Activated CD8-positive, alpha-beta memory T cell treated with anti-CD3 and anti-CD28 coated beads for 4 hours (primary cell): ENCODE data around the gene PUSL1.
"Not testable (repeated sequence)": the region's sequence is repeated elsewhere in the genome, so short reads cannot be mapped to it uniquely, and the experiment has no call there.

Source experiments
- DNase-seq, 2 donors: peaks; one replicate each; pipeline ENCODE4 v3.0.0-alpha.2; 2020; ENCODE audit warnings: low read depth in 2 of 2

Gene PUSL1

DNA sequence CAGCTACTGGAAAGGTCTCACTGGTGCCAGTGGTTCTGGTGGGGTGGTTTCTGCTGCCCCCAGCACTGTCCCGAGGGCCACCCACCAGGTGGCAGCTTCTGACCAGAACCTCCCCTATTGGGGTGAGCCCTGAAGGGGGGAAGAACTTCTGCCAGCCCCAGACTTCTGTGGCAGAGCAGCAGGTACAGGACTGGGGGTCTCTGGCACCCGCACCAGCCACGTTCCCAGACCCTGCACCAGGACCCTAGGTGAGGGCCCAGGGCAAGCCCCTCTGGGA lies 1.6 kb downstream of the PUSL1 start:
- no peak for DNase-seq

DNA sequence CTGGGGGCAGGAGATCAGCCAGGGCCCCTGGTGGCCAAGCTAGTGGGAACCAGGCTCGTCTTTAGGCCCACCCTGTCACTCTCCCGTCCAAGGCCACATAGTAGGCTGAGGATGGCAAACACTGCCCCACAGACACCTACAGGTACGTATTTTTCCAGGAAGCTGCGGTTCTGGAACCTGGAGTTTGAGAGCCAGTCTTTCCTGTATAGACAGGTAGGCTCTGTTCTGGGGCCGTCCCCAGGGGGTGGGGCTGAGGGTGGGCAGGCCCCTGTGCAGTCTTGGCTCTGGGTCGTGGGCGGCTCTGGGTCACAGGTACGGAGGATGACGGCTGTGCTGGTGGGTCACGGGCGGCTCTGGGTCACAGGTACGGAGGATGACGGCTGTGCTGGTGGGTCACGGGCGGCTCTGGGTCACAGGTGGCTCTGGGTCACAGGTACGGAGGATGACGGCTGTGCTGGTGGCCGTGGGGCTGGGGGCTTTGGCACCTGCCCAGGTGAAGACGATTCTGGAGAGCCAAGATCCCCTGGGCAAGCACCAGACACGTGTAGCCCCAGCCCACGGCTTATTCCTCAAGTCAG lies 2.2 kb downstream of the PUSL1 start:
- no peak for DNase-seq

DNA sequence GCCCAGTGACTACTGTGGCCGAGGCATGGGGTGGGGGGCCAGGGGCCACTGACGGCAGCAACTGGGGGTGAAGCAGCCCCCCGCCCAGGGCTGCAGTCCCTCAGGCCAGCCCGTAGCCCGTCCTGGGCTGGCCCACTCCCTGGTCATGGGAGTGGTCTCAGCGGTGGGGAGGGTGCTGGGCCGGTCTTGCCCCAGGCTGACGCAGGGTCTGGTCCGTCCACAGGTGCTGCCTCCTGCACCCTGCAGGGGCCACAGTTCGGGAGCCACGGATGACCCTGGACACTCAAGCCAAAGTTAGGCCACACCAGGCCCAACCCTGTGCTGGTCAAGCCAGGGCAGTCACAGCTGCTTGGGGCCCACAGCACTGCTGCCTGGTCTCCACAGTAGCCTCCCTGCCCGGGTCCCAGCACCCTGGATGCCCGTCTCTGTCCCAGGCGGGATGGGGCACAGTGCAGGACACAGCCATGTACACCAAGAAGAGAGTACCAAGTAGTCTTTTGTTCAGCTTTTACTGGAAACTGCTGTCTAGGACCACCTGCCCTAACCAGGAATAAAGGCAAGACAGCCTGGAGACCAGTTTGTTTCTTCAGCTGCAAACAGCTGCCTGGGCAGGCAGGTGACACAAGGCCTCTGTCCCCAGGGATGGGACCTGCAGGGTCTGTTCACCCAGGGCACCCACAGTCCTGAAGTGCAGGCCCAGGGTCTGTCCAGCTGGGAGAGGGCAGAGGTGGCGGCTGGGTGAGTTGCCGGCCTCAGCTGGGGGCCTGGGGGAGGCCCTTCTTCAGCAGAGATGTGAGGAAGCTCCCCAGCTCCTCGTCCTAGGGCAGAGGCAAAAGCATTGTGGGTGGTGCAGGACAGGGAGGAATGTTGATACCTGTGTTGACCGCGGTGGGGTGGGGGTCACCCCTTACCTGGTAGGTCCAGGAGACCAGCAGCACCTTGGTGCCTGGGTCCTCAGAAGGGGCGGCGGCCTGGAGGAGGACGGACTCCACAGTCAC lies 3.0 kb downstream of the PUSL1 start:
- no peak for DNase-seq

DNA sequence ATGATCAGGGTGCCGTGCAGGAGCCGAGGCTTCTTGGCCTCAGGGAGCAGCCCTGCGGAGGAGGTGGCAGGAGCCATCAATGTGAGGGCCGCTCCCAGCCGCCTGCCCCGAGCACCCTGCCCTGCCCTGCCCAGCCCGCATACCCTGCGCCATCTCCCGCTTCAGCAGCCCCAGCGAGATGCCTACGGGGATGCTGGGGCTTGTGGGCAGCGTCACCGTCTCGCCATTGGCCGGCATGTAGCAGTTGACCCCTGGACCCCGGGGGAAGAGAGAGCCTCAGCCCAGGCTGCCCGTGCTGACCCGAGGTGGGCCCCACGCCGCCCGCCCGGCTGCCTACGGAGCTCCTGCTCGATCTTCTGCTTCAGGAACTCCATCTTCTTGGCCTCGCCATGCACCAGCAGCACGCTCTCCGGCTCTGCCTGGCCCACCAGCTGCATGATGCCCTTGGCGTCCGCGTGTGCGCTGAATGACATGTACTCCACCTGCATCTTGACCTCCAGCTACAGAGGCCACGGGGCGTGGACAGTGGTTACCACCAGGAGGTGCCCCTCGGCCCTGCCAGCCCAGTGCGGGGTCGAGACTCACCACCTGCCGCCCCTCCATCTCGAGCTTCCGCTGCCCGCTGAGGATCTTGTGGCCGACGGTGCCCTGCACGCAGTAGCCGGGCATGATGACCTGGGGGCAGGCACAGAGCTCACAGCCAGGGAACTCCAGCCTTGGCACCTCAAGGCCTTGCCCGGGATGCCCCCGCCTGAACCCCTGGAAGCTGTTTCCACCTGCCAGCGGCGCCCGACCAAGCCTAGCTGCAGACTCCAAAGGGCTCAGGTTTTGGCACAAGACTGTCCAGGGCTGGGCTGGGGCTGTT lies 4.3 kb downstream of the PUSL1 start:
- no peak for DNase-seq

DNA sequence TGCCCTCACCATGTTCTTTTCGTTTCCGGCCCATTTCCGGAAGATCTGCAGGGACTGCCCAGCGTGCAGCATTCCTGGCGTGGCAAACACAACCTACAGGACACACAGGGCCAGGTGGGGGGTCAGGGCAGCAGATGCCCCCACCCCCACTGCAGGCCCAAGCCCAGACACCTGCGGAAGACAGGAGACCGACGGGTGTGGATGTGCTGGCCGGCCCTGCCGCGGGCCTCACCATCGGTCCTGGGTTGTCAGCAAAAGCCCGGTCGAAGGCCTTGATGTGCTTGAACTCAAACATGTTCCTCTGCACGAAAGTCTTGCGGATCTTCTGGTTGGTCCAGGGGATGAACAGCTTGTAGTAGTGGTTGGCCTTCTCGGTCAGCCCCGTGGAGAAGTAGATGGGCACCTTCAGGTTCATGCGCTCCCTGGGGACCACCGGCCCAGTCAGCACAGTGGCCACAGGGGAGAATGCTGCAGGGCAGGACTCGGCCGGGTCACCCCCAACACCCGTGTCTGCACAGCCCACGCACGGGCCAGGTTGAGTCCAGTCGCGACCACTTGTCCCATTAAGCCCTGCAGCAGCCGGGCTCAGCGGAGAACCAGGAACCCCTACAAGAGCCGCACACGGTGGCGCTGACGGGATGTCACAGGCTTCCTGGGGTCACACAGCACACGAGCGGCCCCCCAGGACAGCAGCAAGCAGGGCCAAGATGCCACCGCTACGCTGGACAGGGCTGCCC lies 5.3 kb downstream of the PUSL1 start:
- DNase-seq = no peak

DNA sequence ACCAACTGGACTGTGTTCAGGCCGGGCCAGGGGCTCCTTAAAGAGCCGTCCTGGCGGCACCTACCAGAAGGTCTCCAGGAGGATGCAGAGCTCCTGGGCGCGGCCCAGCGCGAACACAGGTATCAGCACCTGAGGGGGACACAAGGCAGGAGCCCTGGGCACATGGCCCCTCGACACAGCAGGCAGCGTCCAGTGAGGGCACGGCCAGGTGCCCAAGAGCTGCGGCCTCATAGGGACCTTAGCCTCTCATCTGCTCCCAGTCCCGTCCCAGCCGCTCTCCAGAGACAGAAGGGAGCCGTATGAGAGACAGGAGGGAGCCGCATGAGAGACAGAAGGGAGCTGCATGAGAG lies 5.8 kb downstream of the PUSL1 start:
- DNase-seq = no peak

DNA sequence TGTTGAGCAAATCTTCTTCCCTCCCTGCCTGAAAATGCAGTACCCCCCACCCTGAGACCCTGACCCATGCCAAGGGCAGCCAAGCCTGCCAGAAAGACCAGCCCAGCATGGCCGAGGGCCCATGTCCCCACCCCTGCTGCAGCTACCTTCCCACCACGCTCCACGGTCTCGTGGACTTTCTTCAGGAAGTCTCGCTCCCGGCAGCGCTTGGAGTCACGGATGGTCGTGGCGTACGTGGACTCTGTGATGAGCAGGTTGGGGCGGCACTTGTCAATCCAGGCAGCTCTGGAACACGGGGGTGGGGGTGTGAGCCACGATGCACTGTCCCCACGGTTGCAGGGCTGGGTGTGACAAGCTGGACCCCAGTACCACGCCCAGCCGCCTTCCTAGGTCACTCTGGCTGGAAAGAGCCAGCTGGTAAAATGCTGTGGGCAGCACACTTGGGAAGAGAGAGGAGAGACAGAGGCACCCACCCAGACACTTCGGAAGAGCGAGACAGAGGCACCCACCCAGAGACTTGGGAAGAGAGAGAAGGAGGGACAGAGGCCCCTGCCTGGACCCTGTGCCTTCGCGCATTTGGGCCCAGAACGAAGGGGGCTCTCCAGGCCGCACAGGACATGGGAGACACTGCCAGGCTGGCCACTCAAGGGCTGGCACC lies 6.4 kb downstream of the PUSL1 start:
- DNase-seq = no peak

DNA sequence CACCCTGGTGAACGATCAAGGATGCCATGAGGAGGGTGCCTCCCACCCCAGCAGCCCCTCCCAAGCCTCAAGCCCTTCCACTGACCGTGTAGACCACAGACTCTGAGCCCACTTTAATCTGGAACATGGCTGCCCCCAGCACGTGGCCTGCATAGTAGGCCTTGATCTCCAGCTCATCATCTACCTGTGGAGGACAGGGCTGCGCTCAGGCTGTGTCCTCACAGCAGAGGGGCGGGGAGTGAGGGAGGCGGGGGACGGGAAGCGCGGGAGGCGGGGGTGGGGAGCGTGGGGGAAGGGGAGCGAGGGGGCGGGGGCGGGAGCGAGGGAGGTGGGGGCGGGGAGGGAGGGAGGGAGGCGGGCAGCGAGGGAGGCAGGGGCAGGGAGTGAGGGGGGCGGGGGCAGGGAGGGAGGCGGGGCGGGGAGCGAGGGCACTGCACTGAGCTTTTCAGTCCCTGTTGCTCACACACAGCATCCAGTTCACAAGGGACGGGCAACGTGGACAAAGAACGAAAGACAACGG lies 7.1 kb downstream of the PUSL1 start:
- no peak for DNase-seq

DNA sequence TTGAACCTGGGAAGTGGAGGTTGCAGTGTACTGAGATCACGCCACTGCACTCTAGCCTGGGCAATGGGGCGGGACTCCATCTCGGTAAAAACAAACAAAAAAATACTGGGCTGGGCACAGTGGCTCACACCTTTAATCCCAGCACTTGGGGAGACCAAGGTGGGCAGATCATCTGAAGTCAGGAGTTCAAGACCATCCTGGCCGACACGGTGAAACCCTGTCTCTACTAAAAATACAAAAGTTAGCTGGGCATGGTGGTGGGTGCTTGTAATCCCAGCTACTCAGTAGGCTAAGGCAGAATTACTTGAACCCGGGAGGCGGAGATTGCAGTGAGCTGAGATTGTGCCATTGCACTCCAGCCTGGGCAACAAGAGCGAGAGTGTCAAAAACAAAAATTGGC lies 7.8 kb downstream of the PUSL1 start:
- DNase-seq = not testable (repeated sequence)

DNA sequence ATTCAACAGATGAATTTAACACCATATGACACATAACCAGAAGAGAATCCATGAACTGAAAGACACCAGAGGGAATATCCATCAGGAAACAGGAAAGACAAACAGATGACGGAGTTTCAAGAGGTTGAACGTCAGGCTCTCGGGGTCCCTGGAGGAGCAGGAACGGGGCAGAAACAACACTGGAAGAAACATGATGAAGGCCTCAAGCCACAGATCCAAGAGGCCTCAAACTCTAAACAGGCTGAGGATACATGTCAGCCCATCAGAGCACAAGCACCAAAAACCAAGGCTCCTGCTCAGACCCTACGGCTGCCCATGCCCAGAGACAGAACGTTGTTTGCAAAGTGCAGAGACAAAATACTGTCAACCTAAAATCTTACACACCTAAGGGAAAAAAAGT lies 9.0 kb downstream of the PUSL1 start:
- no peak for DNase-seq

DNA sequence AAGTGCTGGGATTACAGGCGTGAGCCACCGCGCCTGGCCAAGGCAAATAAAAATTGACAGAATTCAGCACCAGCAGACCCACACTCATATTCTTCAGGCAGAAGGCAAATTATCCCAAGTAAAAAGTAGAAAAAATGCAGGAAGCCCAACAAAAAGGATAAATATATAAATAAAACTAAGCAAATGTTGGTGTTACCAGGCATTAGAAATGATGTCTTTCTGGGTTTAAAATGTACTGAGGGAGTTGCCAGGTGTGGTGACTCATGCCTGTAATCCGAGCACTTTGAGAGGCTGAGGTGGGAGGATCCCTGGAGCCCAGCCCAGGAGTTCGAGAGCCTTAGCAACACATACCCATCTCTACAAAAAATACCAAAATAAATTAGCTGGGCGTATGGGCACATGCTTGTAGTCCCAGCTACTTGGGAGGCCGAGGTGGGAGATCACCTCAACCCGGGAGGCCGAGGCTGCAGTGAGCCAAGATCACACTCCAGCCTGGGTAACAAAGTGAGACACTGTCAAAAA lies 9.8 kb downstream of the PUSL1 start:
- DNase-seq = no peak

DNA sequence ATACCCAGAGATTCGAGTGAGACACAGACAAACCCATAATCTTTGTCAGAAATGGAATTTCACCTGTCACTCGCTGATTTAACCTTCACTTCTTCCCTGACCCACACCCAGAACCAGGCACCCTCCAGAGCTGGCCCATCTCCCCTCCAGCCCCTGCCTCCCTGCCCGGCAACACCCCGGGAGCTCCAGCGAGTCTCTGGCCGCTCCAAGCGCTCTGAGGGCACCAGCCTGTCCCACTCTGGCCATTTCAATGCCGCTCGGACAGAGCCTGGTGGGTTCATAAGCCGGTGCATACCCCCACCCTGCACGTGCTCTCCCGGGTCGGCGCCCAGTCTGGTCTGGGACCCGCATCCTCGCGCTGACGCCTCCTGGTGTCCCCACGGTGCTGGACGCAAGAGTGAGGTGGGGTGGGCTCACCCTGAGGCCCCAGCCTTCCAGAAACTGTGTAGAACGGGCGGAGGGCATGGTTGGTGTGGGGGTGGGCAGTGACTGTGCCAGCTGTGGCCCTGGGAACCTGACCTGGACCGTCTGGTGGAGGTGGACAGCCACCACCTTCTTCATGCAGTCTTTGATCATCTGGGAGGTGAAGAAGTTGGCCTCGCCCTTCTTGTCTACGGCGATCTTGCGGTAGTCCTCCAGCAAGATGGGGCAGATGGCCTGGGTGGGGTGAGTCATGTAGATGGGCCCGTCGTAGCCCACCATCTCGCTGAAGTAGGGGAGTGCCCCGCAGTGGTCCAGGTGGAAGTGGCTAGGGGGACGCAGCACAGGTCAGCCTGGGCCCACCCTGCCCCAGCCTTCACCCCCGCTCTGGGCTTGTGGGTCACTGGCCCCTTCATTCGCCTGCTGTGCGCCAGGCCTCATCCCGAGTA lies 10.6 kb downstream of the PUSL1 start:
- no peak for DNase-seq

DNA sequence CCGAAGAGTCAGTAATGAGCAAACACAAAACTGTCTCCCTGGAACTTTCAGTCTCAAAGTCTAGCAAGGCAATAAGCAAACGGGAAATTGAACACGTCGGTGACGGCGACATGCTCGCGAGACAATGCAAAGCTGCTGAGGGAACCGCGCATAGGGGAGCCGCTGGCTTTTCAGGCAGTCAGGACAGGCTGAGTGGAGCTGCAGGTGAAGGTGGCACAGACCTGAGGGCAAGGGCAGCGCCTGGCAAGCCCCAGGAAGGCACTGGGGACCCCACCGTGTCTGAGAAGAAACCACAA lies 11.2 kb downstream of the PUSL1 start:
- no peak for DNase-seq

DNA sequence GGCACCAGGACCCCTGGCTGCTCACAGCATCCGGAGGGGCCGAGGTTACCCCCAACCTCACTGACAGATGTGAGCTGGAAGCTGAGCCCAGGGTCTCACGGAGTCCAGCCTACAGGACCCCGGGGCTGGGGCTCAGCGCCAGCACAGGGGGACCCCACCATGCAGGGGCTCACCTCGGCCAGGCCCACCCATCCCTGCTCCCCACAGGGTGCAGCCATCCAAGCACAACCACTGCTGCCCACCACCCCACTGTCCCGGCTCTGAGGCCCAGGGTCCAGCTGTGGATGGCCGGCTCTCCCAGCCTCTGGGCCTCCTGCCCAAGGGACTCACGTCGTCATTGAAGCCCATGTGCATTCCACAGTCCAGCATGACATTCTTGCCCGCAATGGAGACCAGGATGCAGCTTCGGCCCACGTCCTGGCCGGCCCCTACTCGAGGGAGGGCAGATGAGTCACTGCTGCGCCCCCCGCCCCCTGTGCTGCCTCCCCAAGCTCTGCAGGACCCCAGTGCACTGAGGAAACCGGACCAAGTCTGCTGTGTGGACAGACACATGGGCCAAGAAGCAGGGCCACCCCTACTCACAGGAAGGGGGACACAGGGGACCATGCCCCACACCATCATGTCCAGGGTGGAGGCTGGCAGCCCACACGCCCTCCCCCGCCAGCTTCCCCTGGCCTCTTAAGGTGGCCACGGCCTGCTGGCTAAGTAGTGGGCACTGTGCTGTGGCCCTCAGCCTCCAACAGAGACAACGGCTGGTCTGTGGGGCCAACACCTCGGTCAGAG lies 12.5 kb downstream of the PUSL1 start:
- DNase-seq = no peak

DNA sequence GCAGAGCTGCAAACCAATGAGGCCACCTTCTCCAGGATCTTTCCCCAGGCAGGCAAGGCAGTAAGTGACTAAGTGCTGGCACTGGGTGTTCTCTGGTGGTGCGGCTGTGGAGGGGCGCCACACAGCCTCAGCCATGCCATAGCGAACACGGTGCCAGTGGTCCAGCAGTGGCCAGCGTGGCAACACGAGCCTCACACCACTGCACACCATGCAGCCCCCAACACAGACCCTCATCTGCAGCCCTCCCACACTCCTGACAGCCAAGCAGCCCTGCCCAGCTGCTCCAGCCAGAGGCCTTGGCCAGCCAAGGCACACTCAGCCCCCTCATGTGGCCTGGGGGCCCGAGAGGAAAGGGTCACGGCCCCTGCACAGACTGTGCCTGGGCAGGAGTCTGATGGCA lies 13.1 kb downstream of the PUSL1 start:
- DNase-seq = no peak

DNA sequence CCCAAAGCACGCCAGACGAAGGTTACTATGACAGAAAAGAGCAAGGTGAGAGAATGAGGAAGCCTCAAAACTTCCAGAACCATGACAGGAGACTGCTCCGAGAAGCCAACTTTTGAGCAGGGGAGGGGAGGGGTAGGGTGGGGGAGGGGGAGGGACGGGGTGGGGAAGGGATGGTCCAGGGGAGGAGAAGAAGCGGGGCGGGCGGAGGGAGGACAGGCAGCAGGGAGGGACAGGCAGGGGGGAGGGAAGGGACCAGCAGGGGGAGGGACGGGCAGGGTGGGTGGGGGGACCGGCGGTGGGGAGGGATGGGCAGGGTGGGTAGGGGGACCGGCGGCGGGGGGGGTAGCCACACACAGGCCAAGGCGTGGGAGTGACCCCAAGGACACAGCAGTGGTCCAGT lies 14.0 kb downstream of the PUSL1 start:
- DNase-seq = no peak

DNA sequence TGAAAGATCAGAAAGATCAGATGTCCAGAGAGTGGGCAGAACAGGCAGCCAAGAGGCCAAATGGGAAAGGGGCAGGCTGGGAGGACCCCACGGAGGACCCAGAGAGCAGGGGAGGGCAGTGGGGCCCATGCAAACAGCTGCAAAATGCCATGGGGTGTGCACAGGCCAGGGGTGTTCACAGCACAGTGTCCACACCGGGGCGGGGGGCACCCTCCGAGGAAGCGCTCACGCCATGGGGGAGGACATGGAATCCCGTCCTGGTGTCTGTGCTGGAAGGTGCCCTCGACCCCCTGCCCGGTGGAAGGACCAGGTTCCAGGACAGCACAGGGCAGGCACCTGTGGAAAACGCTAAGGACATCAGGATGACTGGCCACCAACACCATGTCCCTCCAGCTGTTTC lies 14.6 kb downstream of the PUSL1 start:
- DNase-seq = no peak

DNA sequence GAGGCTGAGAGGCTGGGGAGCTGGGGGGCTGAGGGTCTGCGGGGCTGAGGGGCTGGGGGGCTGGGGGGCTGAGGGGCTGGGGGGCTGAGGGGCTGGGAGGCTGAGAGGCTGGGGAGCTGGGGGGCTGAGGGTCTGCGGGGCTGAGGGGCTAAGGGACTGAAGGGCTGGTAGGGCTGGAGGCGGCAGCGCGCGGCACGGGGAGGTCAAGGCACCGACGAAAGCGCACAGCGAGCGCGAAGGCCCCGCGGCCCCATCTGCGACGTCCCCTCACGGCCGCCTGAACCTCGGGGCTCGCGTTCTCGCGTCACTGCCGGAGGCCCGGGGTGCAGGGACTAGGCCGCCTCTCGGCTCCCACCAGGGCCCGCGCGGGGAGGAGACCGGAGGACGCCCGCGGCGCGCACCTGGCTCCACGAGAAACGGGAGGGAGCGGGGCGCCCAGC lies 15.7 kb downstream of the PUSL1 start:
- DNase-seq = no peak

DNA sequence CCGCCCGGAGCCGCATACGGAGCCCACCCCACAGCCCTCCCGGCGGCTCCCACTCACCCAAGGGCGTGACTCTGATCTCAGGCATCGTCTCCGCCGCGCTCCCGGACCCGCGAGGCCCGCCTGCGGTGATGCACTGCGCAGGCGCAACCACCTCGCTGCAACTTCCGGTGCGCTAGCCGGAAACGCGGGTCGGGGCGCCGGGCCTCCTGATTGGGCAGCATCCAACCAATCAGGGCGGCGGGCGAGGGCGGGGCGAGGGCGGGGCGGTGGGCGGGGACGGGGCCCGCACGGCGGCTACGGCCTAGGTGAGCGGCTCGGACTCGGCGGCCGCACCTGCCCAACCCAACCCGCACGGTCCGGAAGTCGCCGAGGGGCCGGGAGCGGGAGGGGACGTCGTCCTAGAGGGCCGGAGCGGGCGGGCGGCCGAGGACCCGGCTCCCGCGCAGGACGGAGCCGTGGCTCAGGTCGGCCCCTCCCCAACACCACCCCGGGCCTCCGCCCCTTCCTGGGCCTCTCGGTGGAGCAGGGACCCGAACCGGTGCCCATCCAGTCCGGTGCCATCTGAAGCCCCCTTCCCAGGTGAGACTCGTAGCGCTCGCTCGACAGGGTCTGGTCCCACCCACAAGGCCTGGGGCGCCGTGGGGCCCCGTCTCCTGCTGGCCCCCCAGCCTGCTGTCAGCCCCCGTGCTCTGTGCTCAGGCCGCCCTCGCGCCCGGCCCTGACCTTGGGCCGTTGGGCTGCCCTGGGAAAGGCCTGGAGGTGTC lies 16.3 kb downstream of the PUSL1 start, which contains the start of the genes CPTP and INTS11:
Gene CPTP (plus strand): TSS at position 279 of the 764 bp plus-strand sequence. CDS start 2,109 bp downstream, outside the sequence.
Gene INTS11 (minus strand): TSS at position 137 of the 764 bp plus-strand sequence. CDS start 52 bp downstream, at position 85.
- peak; percentile 94 for DNase-seq
